GM23248 (cell line): Measurements from ENCODE around the gene INTS4. TPM values are rescaled to one million over a fixed set of nuclear protein-coding genes. Genes with fewer than 3 reads are reported as not detected.
"Not testable (repeated sequence)": the region's sequence is repeated elsewhere in the genome, so short reads cannot be mapped to it uniquely, and the experiment has no call there.

ENCODE experiments used
- DNase-seq: peaks from one replicate; pipeline ENCODE4 v3.0.0-alpha.2; 2015
- H2AFZ ChIP-seq: fragments of 200-600 bp; sonication (generic); 2 replicates; pipeline ENCODE4 v1.6.1; 2016; ENCODE audit warnings: antibody characterized with exemption
- H3F3A ChIP-seq: fragments of 200-600 bp; sonication (generic); 2 replicates; pipeline ENCODE4 v1.6.1; 2016; ENCODE audit warnings: mild to moderate bottlenecking, antibody characterized with exemption, mixed run types; ENCODE audit not compliant: insufficient read depth
- H3K27ac ChIP-seq: fragments of 200-600 bp; sonication (generic); 2 replicates; pipeline ENCODE4 v1.5.1; 2016; ENCODE audit warnings: mild to moderate bottlenecking
- H3K27me3 ChIP-seq: fragments of 200-600 bp; sonication (generic); replicated peaks from 2 replicates; pipeline ENCODE4 v1.6.1; 2016; ENCODE audit warnings: mild to moderate bottlenecking; ENCODE audit not compliant: insufficient read depth
- H3K36me3 ChIP-seq: fragments of 200-600 bp; sonication (generic); 2 replicates; pipeline ENCODE4 v1.6.1; 2016; ENCODE audit warnings: low read depth, mild to moderate bottlenecking
- H3K4me1 ChIP-seq: fragments of 200-600 bp; sonication (generic); 2 replicates; pipeline ENCODE4 v1.6.1; 2016; ENCODE audit warnings: mild to moderate bottlenecking; ENCODE audit not compliant: insufficient read depth
- H3K4me2 ChIP-seq: fragments of 200-600 bp; sonication (generic); one replicate; pipeline ENCODE4 v1.6.1; 2016; ENCODE audit warnings: mild to moderate bottlenecking; ENCODE audit not compliant: unreplicated experiment
- H3K4me3 ChIP-seq: fragments of 200-600 bp; sonication (generic); 2 replicates; pipeline ENCODE4 v1.5.1; 2016; ENCODE audit warnings: mild to moderate bottlenecking
- H3K79me2 ChIP-seq: fragments of 200-600 bp; sonication (generic); 2 replicates; pipeline ENCODE4 v1.6.1; 2016; ENCODE audit warnings: mild to moderate bottlenecking; ENCODE audit not compliant: insufficient read depth
- H3K9ac ChIP-seq: fragments of 200-600 bp; sonication (generic); 2 replicates; pipeline ENCODE4 v1.6.1; 2016; ENCODE audit warnings: mild to moderate bottlenecking
- H3K9me2 ChIP-seq: fragments of 200-600 bp; sonication (generic); 2 replicates; pipeline ENCODE4 v1.6.1; 2016; ENCODE audit warnings: mixed run types, mild to moderate bottlenecking, moderate library complexity; ENCODE audit not compliant: insufficient read depth
- H3K9me3 ChIP-seq: fragments of 200-600 bp; sonication (generic); one replicate; pipeline ENCODE4 v1.6.1; 2017; ENCODE audit warnings: low read depth
- H4K20me1 ChIP-seq: fragments of 200-600 bp; sonication (generic); 2 replicates; pipeline ENCODE4 v1.6.0; 2016; ENCODE audit not compliant: insufficient read depth
- EZH2 ChIP-seq: fragments of 200-600 bp; sonication (generic); IDR thresholded peaks from 2 replicates; pipeline ENCODE4 v1.6.1; 2018; ENCODE audit warnings: antibody characterized with exemption, mild to moderate bottlenecking; ENCODE audit not compliant: insufficient read depth, poor library complexity, severe bottlenecking
- EZH2phosphoT487 ChIP-seq: fragments of 200-600 bp; sonication (generic); IDR thresholded peaks from 2 replicates; pipeline ENCODE4 v1.6.1; 2018; ENCODE audit warnings: antibody characterized with exemption, moderate library complexity, mild to moderate bottlenecking, low read depth; ENCODE audit not compliant: insufficient read depth
- WGBS, 2 experiments: methylation state at CpG; one replicate each; pipeline ENCODE4 v1.1.6; 2015 to 2017; ENCODE audit warnings: low lambda C conversion rate in 2 of 2, low coverage in 1 of 2; ENCODE audit errors: missing lambda C conversion rate in 2 of 2; 5-methylcytosine and 5-hydroxymethylcytosine counted together
- in situ Hi-C: fragments of 300-500 bp; cut with MboI; formaldehyde crosslinking; loops from 2 replicates; pipeline ENCODE4 v1.15.0; 2020
- polyA plus RNA-seq: library from polyadenylated mRNA; unstranded; fragments of >200 nt; fragmentation: Nextera tagmentation; extraction: Ambion mirVana; gene quantifications from 2 replicates; pipeline ENCODE4 v1.2.1, GENCODE V29; 2016
- small RNA-seq: library from RNA; depleted of rRNA; stranded (forward); fragments of <200 nt; gene quantifications from one replicate; pipeline ENCODE3, GENCODE V24; 2014; ENCODE audit warnings: low read depth, low replicate concordance
- total RNA-seq: library from RNA; depleted of rRNA; stranded (reverse); fragments of >200 nt; shearing (Covaris generic); gene quantifications from 2 replicates; pipeline ENCODE4 v1.2.3, GENCODE V29; 2014; rRNA removed

Gene INTS4
- total and polyA plus RNA-seq, 2 experiments from 2014 or later: 25.8 to 29.3 TPM

DNA sequence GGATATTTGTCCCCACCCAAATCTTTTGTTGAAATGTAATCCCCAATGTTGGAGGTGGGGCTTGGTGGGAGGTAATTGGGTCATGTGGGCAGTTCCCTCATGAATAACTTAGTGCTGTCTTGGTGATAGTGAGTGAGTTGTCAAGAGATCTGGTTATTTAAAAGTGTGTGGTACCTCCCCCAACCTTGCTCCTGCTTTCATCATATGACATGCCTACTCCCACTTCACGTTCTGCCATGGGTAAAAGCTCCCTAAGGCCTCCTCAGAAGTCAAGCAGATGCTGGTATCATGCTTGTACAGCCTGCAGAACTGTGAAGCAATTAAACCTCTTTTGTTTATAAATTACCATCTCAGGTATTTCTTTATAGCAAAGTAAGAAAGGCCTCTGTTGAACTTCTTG is 143.0 kb downstream of the INTS4 start:
- 54 to 59% methylated on average over 1 of the region's 1 CpG for WGBS, 2 experiments
- Histone ChIP-seq H2AFZ (no peak overlapping the region), H3K27ac (no peak overlapping the region), H3K4me3 (no peak overlapping the region), H3F3A (no peaks in the 10 kb centered on the region), H3K9ac (no peak overlapping the region), H3K79me2 (no peaks in the 10 kb centered on the region), H3K36me3 (peaks cover 13% of the 10 kb centered on the region; the same call in 1 of the 2 replicates), H3K27me3 (no peaks in the 10 kb centered on the region), H3K9me2 (no peaks in the 10 kb centered on the region), H3K9me3 (no peaks in the 10 kb centered on the region), H3K4me2 (no peak overlapping the region), H3K4me1 (no peaks in the 10 kb centered on the region), H4K20me1 (no peaks in the 10 kb centered on the region)
- no peak for DNase-seq
- TF ChIP-seq EZH2 (no peak), EZH2phosphoT487 (no peak)
- in situ Hi-C loops: no loop called here

DNA sequence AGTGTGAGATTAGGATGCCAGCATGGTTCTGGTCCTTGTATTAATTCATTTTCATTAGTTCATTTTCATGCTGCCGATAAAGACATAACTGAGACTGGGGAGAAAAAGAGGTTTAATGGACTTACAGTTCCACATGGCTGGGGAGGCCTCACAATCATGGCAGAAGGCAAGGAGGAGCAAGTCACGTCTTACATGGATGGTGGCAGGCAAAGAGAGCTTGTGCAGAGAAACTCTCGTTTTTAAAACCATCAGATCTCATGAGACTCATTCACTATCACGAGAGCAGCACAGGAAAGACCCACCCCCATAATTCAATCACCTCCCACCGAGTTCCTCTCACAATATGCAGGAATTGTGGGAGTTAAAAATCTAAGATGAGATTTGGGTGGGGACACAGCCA is 150.8 kb downstream of the INTS4 start:
- H3K9ac ChIP-seq, H3F3A ChIP-seq, in situ Hi-C loops, DNase-seq, H3K9me3 ChIP-seq, H3K79me2 ChIP-seq, H3K4me3 ChIP-seq, H3K27ac ChIP-seq, H3K4me1 ChIP-seq, H2AFZ ChIP-seq, H3K27me3 ChIP-seq, H3K4me2 ChIP-seq, H3K9me2 ChIP-seq, H4K20me1 ChIP-seq: not testable (repeated sequence)
- WGBS, 2 experiments: 59 to 63% methylated on average over 5 of the region's 5 CpGs
- peaks cover 17% of the 10 kb centered on the region; the same call in 1 of the 2 replicates for H3K36me3 ChIP-seq

DNA sequence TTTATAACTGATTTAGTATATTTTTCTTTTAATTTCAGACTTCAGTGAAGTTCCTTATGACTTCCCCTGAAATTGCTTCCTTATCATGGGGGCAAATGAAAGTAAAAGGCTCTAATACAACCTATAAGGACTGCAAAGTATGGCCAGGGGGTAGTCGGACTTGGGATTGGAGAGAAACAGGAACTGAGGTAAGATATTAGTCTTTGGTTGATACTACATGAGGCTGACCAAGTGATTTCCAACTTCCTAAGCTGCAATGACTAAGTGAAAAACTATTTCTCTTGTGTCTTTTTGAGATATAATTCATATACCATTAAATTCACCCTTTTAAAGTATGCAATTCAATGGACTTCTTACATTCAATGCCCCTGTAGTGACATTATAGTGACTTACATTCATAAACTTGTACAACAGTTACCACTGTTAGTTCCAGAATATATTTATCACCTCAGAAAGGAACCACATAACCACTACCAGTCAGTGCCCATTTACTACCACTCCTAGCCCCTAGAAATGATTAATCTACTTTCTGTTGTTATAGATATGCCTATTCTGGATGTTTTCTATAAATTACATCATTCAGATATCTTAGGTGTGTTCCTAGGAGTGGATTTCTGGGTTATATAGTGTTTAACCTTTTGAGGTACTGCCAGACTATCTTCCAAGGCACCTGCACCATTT is 151.9 kb downstream of the INTS4 start:
- H3F3A ChIP-seq: no peaks in the 10 kb centered on the region
- peaks cover 6% of the 10 kb centered on the region; the same call in 1 of the 2 replicates for H3K4me1 ChIP-seq
- H3K9me2 ChIP-seq: no peaks in the 10 kb centered on the region
- H3K79me2 ChIP-seq: no peaks in the 10 kb centered on the region
- no peaks in the 10 kb centered on the region for H4K20me1 ChIP-seq
- H3K4me2 ChIP-seq: no peak overlapping the region
- peak; percentile 44 for DNase-seq
- 41 to 69% methylated on average over 1 of the region's 1 CpG for WGBS, 2 experiments
- no peaks in the 10 kb centered on the region for H3K27me3 ChIP-seq
- no peak overlapping the region for H3K4me3 ChIP-seq
- no peak for TF ChIP-seq EZH2phosphoT487
- no peak for TF ChIP-seq EZH2
- H3K9me3 ChIP-seq: no peaks in the 10 kb centered on the region
- no peak overlapping the region for H3K27ac ChIP-seq
- no peak overlapping the region for H3K9ac ChIP-seq
- H3K36me3 ChIP-seq: peaks cover 17% of the 10 kb centered on the region; the same call in 1 of the 2 replicates
- in situ Hi-C loops: no loop called here
- H2AFZ ChIP-seq: no peak overlapping the region

- Histone ChIP-seq H3K27me3 (no peaks in the 10 kb centered on the region), H3K27ac (no peak overlapping the region), H3K9me3 (no peaks in the 10 kb centered on the region), H3K36me3 (no peaks in the 10 kb centered on the region), H4K20me1 (no peaks in the 10 kb centered on the region), H3K4me1 (no peaks in the 10 kb centered on the region), H3K4me2 (no peak overlapping the region), H3K4me3 (no peak overlapping the region), H3F3A (no peaks in the 10 kb centered on the region), H3K79me2 (no peaks in the 10 kb centered on the region), H2AFZ (no peak overlapping the region), H3K9ac (no peak overlapping the region), H3K9me2 (no peaks in the 10 kb centered on the region)
- no peak for DNase-seq
- TF ChIP-seq EZH2: no peak
- TF ChIP-seq EZH2phosphoT487: no peak
- WGBS, 2 experiments: 95 to 97% methylated on average over 4 of the region's 4 CpGs
- in situ Hi-C loops: no loop called here
These were observed 161.2 kb downstream of the INTS4 start for GRCh38 chr11:77833302-77833701.

GRCh38 chr11:77828926-77829325 is 165.5 kb downstream of the INTS4 start:
- no peaks in the 10 kb centered on the region for H3F3A ChIP-seq
- H3K27me3 ChIP-seq: no peaks in the 10 kb centered on the region

More at GRCh38 chr11:77828926-77829325, 165.5 kb downstream of the INTS4 start:
- Histone ChIP-seq H3K27ac (no peak overlapping the region), H2AFZ (no peak overlapping the region), H3K9ac (no peak overlapping the region), H3K4me3 (no peak overlapping the region), H3K4me2 (no peak overlapping the region), H3K4me1 (peaks cover 2% of the 10 kb centered on the region), H3K9me2 (no peaks in the 10 kb centered on the region), H3K79me2 (peaks cover 18% of the 10 kb centered on the region), H3K9me3 (no peaks in the 10 kb centered on the region), H3K36me3 (no peaks in the 10 kb centered on the region), H4K20me1 (no peaks in the 10 kb centered on the region)
- WGBS, 2 experiments: 96 to 97% methylated on average over 2 of the region's 2 CpGs
- in situ Hi-C loops: no loop called here
- TF ChIP-seq EZH2phosphoT487 (no peak), EZH2 (no peak)
- DNase-seq: no peak

Small RNA genes within 50 kb of the gene (small RNA-seq; reads per million reads assigned to genes)
- not detected for gene AP002812.4

Other genes with a start within 250 kb of the INTS4 start
- gene RSF1, start 173.9 kb downstream of the INTS4 start, total RNA-seq: 39.0 and 41.9 TPM in 2 replicates
- 40.6 and 48.2 TPM in 2 replicates for gene RSF1, start 173.9 kb downstream of the INTS4 start, polyA plus RNA-seq
- gene AAMDC, start 173.5 kb downstream of the INTS4 start, total RNA-seq: 7.3 and 8.5 TPM in 2 replicates
- 55.2 and 56.3 TPM in 2 replicates for gene AAMDC, start 173.5 kb downstream of the INTS4 start, polyA plus RNA-seq
- 0.63 and 1.4 TPM in 2 replicates for gene KCTD14, start 28.6 kb upstream of the INTS4 start, total RNA-seq
- 0.85 and 1.0 TPM in 2 replicates for gene KCTD14, start 28.6 kb upstream of the INTS4 start, polyA plus RNA-seq
- gene THRSP, start 69.2 kb upstream of the INTS4 start, total RNA-seq: not detected in 2 replicates
- gene THRSP, start 69.2 kb upstream of the INTS4 start, polyA plus RNA-seq: not detected in 2 replicates
- gene NDUFC2, start 85.2 kb upstream of the INTS4 start, total RNA-seq: 69.0 and 86.6 TPM in 2 replicates
- 462 and 471 TPM in 2 replicates for gene NDUFC2, start 85.2 kb upstream of the INTS4 start, polyA plus RNA-seq
- 41.6 and 42.2 TPM in 2 replicates for gene ALG8, start 145.0 kb upstream of the INTS4 start, total RNA-seq
- 57.2 and 59.9 TPM in 2 replicates for gene ALG8, start 145.0 kb upstream of the INTS4 start, polyA plus RNA-seq
- gene KCTD21, start 194.0 kb upstream of the INTS4 start, total RNA-seq: 7.5 and 13.1 TPM in 2 replicates
- gene KCTD21, start 194.0 kb upstream of the INTS4 start, polyA plus RNA-seq: 5.7 and 7.6 TPM in 2 replicates
- 7.0 and 8.9 TPM in 2 replicates for gene USP35, start 194.3 kb upstream of the INTS4 start, total RNA-seq
- 2.2 and 2.7 TPM in 2 replicates for gene USP35, start 194.3 kb upstream of the INTS4 start, polyA plus RNA-seq